Loucy (cell line): ENCODE results near the gene DPYSL3.

Experiments
- EZH2phosphoT487 ChIP-seq: fragments of 200-600 bp; IDR thresholded peaks from 2 replicates; pipeline ENCODE4 v1.6.1; 2018; ENCODE audit warnings: antibody characterized with exemption, mild to moderate bottlenecking, moderate library complexity, borderline replicate concordance
- TF ChIP-seq, protein P1 (sequence below): fragments of 200-600 bp; sonication (generic); conservative IDR thresholded peaks from 2 replicates; pipeline ENCODE4 v1.5.1; 2014; ENCODE audit warnings: mild to moderate bottlenecking, antibody characterized with exemption, low read length

DNA sequence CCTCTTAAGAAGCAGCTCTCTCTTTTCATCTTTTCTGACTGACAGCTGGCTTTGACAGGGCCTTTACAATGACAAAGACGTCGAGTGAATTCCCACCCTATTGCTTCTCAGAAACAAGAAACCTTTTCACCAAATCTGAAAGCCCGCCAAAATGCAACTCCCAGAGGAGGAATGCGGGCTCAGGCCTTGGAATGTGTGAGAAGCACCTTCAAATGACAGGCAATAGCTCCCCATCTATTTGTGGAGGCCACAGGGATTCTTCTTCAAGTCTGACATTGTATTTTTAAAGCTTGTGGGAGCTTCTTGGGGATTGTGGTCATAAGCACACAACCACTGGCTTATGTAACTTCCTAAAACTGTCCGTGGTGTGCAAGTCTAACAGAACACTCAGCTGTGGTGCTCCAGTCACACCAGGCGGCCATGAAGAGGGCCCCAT, 72.7 kb downstream of the DPYSL3 start:
- no peak for TF ChIP-seq EZH2phosphoT487
- TF ChIP-seq, protein P1, sequence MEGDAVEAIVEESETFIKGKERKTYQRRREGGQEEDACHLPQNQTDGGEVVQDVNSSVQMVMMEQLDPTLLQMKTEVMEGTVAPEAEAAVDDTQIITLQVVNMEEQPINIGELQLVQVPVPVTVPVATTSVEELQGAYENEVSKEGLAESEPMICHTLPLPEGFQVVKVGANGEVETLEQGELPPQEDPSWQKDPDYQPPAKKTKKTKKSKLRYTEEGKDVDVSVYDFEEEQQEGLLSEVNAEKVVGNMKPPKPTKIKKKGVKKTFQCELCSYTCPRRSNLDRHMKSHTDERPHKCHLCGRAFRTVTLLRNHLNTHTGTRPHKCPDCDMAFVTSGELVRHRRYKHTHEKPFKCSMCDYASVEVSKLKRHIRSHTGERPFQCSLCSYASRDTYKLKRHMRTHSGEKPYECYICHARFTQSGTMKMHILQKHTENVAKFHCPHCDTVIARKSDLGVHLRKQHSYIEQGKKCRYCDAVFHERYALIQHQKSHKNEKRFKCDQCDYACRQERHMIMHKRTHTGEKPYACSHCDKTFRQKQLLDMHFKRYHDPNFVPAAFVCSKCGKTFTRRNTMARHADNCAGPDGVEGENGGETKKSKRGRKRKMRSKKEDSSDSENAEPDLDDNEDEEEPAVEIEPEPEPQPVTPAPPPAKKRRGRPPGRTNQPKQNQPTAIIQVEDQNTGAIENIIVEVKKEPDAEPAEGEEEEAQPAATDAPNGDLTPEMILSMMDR, result no peak
